Activated naive CD4-positive, alpha-beta T cell treated with anti-CD3 and anti-CD28 coated beads, Interleukin-2, amount 10 ng/mL, durations not matched to agents 7 days and 5 days (primary cell): ENCODE data around the gene RASL11A.
"Not testable (repeated sequence)": the region's sequence is repeated elsewhere in the genome, so short reads cannot be mapped to it uniquely, and the experiment has no call there.

ENCODE experiments used
- CTCF ChIA-PET: fragments of 350-600 bp; sonication (Branson Sonifier 250); formaldehyde crosslinking; loops from one replicate; lab custom pipeline; 2021; ENCODE audit warnings: antibody characterized with exemption; lab: Charles Lee
- DNase-seq: peaks from one replicate; pipeline ENCODE4 v3.0.0-alpha.2; 2020
- H3K27ac Mint-ChIP-seq: one replicate; pipeline ENCODE4 v1.8.0; 2021; ENCODE audit warnings: mild to moderate bottlenecking, moderate library complexity, mixed read lengths
- H3K27me3 Mint-ChIP-seq: one replicate; pipeline ENCODE4 v1.8.0; 2021; ENCODE audit warnings: mild to moderate bottlenecking, mixed read lengths
- H3K36me3 Mint-ChIP-seq: one replicate; pipeline ENCODE4 v1.8.0; 2021; ENCODE audit warnings: mixed read lengths
- H3K4me1 Mint-ChIP-seq: one replicate; pipeline ENCODE4 v1.8.0; 2021; ENCODE audit warnings: mixed read lengths
- H3K4me3 Mint-ChIP-seq: one replicate; pipeline ENCODE4 v1.8.0; 2021; ENCODE audit warnings: mild to moderate bottlenecking, moderate library complexity, mixed read lengths
- H3K9me3 Mint-ChIP-seq: one replicate; pipeline ENCODE4 v1.8.0; 2021; ENCODE audit warnings: mixed read lengths

Gene RASL11A, protein sequence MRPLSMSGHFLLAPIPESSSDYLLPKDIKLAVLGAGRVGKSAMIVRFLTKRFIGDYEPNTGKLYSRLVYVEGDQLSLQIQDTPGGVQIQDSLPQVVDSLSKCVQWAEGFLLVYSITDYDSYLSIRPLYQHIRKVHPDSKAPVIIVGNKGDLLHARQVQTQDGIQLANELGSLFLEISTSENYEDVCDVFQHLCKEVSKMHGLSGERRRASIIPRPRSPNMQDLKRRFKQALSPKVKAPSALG

DNA sequence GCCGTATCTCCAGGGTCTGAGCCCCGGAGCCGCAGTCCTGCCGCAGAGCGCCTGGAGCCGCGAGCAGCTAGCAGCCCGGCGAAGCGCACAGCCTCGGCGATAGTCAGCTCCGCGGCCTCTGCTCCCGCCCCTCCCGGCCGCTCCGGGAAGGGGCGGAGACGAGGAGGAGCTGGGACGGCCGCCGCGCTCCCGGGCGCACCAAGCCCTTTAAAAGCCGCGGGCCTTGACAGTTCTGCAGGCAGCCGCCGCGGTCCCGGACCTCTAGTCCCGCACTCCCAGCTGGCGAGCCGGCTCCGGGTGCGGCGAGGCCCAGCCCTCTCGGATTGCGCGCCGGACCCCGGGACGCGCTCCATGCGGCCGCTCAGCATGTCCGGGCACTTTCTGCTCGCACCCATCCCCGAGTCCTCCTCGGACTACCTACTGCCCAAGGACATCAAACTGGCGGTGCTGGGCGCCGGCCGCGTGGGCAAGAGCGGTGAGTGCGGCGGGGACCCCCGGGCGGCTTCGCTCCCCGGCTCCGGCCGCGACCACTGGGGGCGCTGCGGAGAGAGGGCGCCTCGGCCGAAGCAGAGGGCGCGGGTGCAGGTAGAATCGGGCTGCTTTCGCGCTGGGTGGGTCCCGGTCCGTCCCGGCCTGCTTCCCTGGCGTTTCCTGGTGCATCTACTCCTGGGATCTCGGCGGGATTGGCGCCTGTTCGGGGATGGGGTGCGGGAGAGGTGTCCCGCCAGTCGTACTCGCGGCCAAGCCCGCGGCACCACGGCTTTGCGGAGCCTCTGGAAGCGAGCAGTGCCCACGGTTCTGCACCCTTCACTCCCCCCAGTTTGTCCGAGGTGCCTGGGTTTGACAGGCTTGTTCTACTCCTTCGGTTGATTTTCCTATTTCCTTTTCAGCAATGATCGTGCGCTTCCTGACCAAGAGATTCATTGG is at the start of gene RASL11A:
RASL11A (plus strand) TSS at position 237 of the 927 bp plus-strand sequence; CDS start at position 352, 115 bp downstream.
- Mint-ChIP-seq H3K9me3 (no peaks in the 10 kb centered on the region), H3K27me3 (peaks cover 47% of the 10 kb centered on the region), H3K36me3 (no peaks in the 10 kb centered on the region), H3K4me1 (peaks cover 11% of the 10 kb centered on the region), H3K4me3 (peak within 1 kb of the TSS; percentile 78), H3K27ac (no peak within 1 kb of the TSS)
- DNase-seq = peak; percentile 74
- CTCF ChIA-PET = interaction anchor here (0.7 to 1.9 kb wide), 6 partner anchors 11 to 285 kb away, joined by 3 to 7 read pairs (median 3); no protein-coding TSS in a partner anchor

DNA sequence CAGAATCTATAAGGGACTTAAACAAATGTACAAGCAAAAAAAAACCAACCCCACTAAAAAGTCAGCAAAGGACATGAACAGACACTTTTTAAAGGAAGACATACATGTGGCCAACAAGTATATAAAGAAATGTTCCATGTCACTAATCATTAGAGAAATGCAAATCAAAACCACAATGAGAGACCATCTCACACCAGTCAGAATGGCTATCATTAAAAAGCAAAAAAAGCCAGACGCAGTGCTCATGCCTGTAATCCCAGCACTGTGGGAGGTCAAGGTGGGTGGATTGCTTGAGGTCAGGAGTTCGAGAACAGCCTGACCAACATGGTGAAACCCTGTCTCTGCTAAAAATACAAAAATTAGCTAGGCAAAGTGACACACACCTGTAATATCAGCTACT is 48.5 kb upstream of the RASL11A start:
- CTCF ChIA-PET, H3K36me3 Mint-ChIP-seq, H3K4me3 Mint-ChIP-seq, H3K27ac Mint-ChIP-seq, H3K4me1 Mint-ChIP-seq, DNase-seq, H3K27me3 Mint-ChIP-seq, H3K9me3 Mint-ChIP-seq: not testable (repeated sequence)

DNA sequence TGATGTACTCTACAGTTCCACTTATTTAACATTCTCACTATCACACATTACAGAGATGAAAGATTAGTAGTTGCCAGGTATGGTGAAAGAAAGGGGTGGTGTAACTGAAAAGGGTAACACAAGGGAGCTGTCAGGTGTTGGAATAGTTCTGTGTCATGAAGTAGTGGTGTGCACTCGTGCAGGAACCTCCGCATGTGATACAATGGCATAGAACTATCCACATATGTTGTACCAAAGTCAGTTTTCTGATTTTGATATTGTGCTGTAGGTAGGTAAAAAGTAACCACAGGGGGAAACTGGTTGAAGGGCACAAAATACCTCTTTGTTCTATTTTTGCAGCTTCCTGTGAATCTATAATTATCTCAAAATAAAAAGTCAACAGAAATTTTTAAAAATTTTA is 43.6 kb upstream of the RASL11A start:
- CTCF ChIA-PET = no interaction called here
- H3K27ac Mint-ChIP-seq = no peak overlapping the region

DNA sequence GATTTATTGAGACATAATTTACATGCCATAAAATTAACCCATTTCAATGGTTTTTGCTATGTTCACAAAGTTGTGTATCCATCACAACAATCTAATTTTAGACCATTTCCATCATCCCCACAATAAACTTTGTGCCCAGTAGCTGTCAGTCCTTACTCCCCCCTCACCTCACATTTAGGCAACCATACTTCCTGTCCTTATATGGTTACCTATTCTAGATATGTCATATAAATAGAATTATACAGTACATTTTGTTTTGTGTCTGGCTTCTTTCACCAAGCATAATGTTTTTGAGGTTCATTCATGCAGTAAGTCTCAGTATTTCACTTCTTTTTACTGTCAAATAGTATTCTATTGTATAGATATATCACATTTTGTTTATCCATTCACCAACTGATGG is 42.5 kb upstream of the RASL11A start:
- H3K4me1 Mint-ChIP-seq = no peaks in the 10 kb centered on the region
- DNase-seq = no peak
- CTCF ChIA-PET = no interaction called here
- peaks cover 4% of the 10 kb centered on the region for H3K9me3 Mint-ChIP-seq
- H3K27me3 Mint-ChIP-seq = peaks cover 18% of the 10 kb centered on the region
- H3K27ac Mint-ChIP-seq = no peak overlapping the region
- peaks cover 2% of the 10 kb centered on the region for H3K36me3 Mint-ChIP-seq
- no peak overlapping the region for H3K4me3 Mint-ChIP-seq

More for the DNA sequence above, 43.6 kb upstream of the RASL11A start:
- Mint-ChIP-seq H3K9me3 (peaks cover 2% of the 10 kb centered on the region), H3K36me3 (peaks cover 1% of the 10 kb centered on the region), H3K27me3 (peaks cover 19% of the 10 kb centered on the region), H3K4me1 (no peaks in the 10 kb centered on the region), H3K4me3 (no peak overlapping the region)
- DNase-seq = no peak

DNA sequence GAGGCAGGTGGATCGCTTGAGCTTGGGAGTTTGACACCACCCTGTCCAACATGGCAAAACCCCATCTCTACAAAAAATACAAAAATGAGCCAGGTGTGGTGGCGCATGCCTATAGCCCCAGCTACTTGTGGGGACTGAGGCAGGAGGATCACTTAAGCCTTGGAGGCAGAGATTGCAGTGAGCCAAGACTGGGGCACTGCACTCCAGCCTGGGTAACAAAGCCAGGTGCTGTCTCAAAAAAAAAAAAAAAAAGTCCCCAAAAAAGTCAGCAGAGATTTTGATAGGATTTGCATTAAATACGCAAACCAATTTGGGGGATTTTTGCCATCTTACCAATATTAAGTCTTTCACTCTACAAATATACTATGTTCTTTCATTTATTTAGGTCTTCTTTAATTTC is 41.0 kb upstream of the RASL11A start:
- H3K9me3 Mint-ChIP-seq = peaks cover 4% of the 10 kb centered on the region
- H3K27me3 Mint-ChIP-seq = peaks cover 18% of the 10 kb centered on the region
- DNase-seq = no peak
- CTCF ChIA-PET = no interaction called here
- no peak overlapping the region for H3K27ac Mint-ChIP-seq
- no peak overlapping the region for H3K4me3 Mint-ChIP-seq
- H3K36me3 Mint-ChIP-seq = peaks cover 5% of the 10 kb centered on the region
- no peaks in the 10 kb centered on the region for H3K4me1 Mint-ChIP-seq

DNA sequence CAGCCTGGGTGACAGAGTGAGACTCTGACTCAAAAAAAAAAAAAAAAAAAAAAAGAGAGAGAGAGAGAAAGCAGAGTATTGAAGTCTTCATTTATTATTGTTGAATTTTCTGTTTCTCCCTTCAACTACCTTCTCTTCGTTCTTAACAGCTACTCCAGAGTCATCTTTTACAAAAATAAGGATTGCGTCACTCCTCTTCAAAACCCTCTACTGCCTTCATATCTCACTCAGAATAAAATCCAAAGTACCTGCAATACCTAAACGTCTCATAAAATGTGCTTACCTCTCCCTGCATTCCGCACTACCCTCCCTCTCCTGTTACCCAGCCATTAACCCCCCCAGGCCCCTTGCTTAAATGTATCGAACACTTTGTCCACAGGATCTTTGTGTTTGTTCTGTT is 36.7 kb upstream of the RASL11A start:
- no peak for DNase-seq
- Mint-ChIP-seq H3K4me1 (no peaks in the 10 kb centered on the region), H3K27me3 (peaks cover 13% of the 10 kb centered on the region), H3K27ac (no peak overlapping the region), H3K4me3 (no peak overlapping the region), H3K9me3 (peaks cover 4% of the 10 kb centered on the region), H3K36me3 (peaks cover 5% of the 10 kb centered on the region)
- CTCF ChIA-PET = no interaction called here

DNA sequence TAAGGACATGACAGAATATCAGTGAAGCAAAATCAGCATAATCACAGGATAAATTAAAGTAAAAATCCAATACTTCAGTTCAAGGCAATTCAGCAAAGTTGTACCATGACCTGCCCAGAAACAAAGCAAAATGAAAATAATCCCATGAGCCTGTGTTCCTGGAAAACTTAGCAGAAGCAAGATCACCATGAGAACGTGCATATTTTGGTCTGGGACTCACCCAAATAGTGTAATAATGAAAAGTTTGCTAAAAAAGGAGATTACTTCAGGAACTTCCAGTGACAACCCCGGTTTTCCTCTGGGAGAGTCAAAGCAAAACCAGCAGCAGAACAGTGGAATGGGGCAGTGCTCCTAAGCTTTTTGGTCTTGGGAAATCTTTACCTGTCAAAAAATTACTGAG is 34.2 kb upstream of the RASL11A start:
- H3K9me3 Mint-ChIP-seq = peaks cover 4% of the 10 kb centered on the region
- no peak for DNase-seq
- no peak overlapping the region for H3K4me3 Mint-ChIP-seq
- H3K36me3 Mint-ChIP-seq = peaks cover 5% of the 10 kb centered on the region
- peaks cover 3% of the 10 kb centered on the region for H3K27me3 Mint-ChIP-seq
- no peak overlapping the region for H3K27ac Mint-ChIP-seq
- CTCF ChIA-PET = no interaction called here
- H3K4me1 Mint-ChIP-seq = no peaks in the 10 kb centered on the region

DNA sequence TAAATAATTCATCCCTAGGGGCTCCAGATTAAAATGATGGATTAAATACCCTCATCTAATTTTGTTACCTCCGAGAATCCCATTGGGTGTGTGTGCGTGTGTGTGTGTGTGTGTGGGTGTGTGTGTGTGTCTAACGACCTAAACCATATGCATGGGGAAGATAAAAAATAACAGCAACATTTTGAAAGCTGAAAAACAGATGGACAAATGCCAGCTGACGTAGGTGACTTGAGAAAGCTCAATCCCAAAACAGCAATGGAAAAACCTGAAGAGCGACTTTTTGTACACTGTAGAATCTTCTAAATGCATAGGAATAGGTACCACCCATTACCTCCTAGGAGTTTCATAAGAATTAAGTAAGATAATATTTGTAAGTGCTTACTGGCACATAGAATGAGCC is 27.9 kb upstream of the RASL11A start:
- Mint-ChIP-seq H3K27ac (no peak overlapping the region), H3K4me1 (peaks cover under 1% of the 10 kb centered on the region), H3K27me3 (no peaks in the 10 kb centered on the region), H3K4me3 (no peak overlapping the region), H3K36me3 (no peaks in the 10 kb centered on the region), H3K9me3 (no peaks in the 10 kb centered on the region)
- DNase-seq = no peak
- CTCF ChIA-PET = no interaction called here

DNA sequence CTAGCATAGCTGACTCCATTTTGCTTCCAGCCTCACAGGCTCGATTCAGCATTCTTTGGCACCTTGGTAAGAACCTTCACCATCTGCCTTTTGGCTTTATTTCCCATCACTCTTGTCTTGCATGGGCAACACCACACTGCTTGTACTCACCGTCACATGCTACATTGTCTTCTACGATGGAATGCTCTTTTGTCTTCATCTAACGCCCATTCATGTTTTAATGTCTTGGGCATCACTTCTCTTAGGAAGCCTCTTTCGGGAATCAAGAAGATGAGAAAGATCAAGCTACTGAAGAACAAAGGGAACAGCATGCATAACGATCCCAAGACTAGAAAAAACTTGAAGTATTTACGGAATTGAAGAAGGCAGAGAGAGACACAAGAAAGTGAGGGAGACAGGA is 25.0 kb upstream of the RASL11A start:
- H3K4me3 Mint-ChIP-seq = no peak overlapping the region
- no peaks in the 10 kb centered on the region for H3K9me3 Mint-ChIP-seq
- no peak overlapping the region for H3K27ac Mint-ChIP-seq
- H3K27me3 Mint-ChIP-seq = no peaks in the 10 kb centered on the region
- no peak for DNase-seq
- peaks cover 13% of the 10 kb centered on the region for H3K4me1 Mint-ChIP-seq
- CTCF ChIA-PET = no interaction called here
- H3K36me3 Mint-ChIP-seq = no peaks in the 10 kb centered on the region

DNA sequence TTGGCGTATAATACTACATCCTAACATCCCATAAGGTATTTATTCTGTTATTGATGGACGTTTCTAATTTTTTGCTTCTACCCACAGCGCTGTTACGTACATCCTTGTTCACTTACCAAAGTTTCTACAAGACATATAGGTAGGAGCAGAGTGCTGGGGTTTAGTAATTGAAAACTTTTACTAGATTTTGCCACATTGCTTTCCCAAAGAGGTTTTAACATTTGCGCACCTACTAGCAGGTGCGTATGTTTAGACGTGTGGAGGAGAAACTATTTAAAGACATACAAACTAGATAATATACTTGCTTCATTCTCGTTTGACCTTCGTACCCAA is 19.8 kb upstream of the RASL11A start:
- H3K27ac Mint-ChIP-seq = peak overlapping the region; percentile 99
- H3K36me3 Mint-ChIP-seq = peaks cover 33% of the 10 kb centered on the region
- DNase-seq = no peak
- peaks cover 44% of the 10 kb centered on the region for H3K4me1 Mint-ChIP-seq
- H3K4me3 Mint-ChIP-seq = peak overlapping the region; percentile 96
- CTCF ChIA-PET = no interaction called here
- H3K9me3 Mint-ChIP-seq = no peaks in the 10 kb centered on the region
- H3K27me3 Mint-ChIP-seq = no peaks in the 10 kb centered on the region

DNA sequence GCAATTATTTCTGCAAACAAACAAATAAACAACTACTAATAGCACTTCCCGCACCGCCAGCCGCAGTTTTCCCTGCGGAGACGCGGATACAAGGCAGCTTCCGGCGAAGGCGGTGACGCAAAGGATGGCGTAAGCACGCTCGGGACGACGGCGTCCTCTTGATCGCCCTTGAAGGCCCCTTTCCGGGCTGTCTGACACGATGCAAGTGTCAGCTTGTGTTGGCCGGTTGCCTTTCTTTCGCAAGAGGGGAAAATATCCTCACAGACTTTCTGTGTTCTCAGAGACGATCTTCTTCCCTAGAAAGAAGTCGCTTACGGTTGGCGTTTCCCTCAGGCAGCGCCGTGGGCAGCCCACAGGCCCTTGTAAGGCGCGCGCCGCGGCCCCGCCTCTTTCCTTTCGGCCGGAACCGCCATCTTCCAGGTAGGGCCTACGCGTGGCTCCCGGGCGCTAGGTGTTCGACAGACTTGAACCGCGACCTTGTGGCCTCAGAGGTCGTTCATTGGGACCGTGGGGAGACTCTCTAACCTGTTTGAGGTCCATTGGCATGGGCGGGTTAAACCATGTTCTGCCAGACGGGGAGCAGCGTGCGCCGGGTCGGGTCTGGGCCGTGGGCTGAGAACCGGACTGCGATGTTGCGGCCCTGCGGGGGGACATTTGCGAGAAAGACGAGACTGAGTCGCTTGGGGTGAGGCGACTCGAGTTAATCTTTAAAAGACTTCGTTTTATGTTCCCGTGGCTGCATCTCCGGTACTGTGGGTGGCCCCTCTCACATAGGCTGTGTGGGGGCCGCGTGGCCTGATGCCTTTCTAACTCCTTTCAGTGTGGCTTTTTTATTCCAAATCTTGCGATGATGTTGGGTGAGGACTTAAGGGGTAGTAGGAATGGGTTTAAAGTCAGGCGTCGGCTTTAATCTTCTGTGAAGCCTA is 19.2 kb upstream of the RASL11A start, which contains the start of gene RPL21:
RPL21 (plus strand) TSS at position 393 of the 926 bp plus-strand sequence. CDS start 2,219 bp downstream, outside the sequence.
- CTCF ChIA-PET = no interaction called here
- Mint-ChIP-seq H3K27ac (peak within 1 kb of the TSS; percentile 99), H3K4me1 (peaks cover 44% of the 10 kb centered on the region)

DNA sequence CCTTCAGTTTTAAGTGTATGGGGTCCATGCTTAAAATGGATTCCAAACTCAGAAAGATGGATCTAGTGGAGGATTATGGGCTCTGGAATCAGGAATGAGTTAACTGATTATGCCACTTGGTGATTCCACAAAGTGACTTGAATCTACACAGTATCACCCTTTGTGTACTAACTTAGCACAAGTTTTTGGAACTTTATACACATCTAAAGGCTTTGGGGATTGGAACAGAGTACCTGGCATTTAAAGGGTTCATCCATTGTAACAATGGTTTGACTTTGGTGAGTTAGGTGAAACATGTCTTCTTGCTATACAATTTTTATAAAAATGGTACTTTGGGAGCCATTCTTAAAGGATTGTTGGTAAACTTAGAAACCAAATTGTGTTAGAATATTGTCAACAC is 18.2 kb upstream of the RASL11A start:
- peak overlapping the region; percentile 96 for H3K4me3 Mint-ChIP-seq
- no peaks in the 10 kb centered on the region for H3K27me3 Mint-ChIP-seq
- H3K9me3 Mint-ChIP-seq = no peaks in the 10 kb centered on the region
- CTCF ChIA-PET = interaction anchor here (1.1 kb wide), 1 partner anchor 87 kb away, joined by 4 read pairs; no protein-coding TSS in a partner anchor
- peaks cover 43% of the 10 kb centered on the region for H3K36me3 Mint-ChIP-seq
- no peak for DNase-seq
- peaks cover 44% of the 10 kb centered on the region for H3K4me1 Mint-ChIP-seq
- peak overlapping the region; percentile 99 for H3K27ac Mint-ChIP-seq

More for the DNA sequence above, 19.2 kb upstream of the RASL11A start, which contains the start of gene RPL21:
- Mint-ChIP-seq H3K4me3 (peak within 1 kb of the TSS; percentile 96), H3K9me3 (no peaks in the 10 kb centered on the region), H3K36me3 (peaks cover 38% of the 10 kb centered on the region), H3K27me3 (no peaks in the 10 kb centered on the region)
- DNase-seq = peak; percentile 93

DNA sequence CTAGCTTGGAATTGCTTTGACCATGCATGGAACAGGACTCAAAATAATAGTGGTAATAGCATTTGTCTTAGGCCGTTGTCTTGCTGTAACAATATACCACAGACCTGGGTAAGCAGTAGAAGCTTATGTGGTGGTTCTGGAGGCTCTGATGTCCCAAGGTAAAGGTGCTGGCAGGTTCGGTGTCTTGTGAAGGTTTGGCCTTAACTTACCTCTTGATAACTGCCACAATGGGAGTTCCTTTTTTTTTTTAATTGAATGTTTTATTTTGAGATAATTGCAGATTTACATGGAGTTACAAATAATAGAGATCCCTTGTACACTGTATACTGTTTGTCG is 13.4 kb upstream of the RASL11A start:
- Mint-ChIP-seq H3K4me1 (peaks cover 57% of the 10 kb centered on the region), H3K4me3 (no peak overlapping the region), H3K9me3 (no peaks in the 10 kb centered on the region), H3K36me3 (peaks cover 72% of the 10 kb centered on the region), H3K27ac (no peak overlapping the region), H3K27me3 (no peaks in the 10 kb centered on the region)
- CTCF ChIA-PET = interaction anchor here (1.2 kb wide), 1 partner anchor 11 kb away, joined by 3 read pairs; no protein-coding TSS in a partner anchor
- DNase-seq = no peak
